ENCODE data around the gene TMEM271.

Gene TMEM271

DNA sequence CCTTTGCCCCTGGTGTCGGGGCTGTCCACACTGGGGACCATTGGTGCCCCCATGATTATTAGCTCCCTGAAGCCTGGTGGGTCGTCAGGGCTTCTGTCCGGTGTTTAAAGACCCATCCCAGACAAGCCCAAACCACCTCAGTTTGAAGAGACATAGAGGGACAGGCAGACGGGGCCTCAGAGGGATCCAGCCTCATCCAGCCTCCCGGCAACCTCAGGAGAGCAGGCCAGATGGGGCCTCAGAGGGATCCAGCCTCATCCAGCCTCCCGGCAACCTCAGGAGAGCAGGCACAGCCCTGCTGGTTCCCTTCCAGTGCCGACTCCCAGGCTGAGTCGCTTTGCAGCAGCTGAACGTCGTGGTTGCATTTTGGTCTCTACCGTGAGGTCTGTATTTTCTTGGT lies 45.0 kb downstream of the TMEM271 start:
- no peak for TF ChIP-seq FOXM1 (IDR thresholded peaks at IDR 0.05; ENCODE audit: borderline replicate concordance, low read depth)
- no peak for TF ChIP-seq RAD21 (IDR thresholded peaks at IDR 0.05; ENCODE audit: low read depth)
- no peak for TF ChIP-seq TEAD4 (IDR thresholded peaks at IDR 0.05)
- no peak for TF ChIP-seq TAF1 (IDR thresholded peaks at IDR 0.05; ENCODE audit: low read depth)
- no peak for TF ChIP-seq CREB1 (IDR thresholded peaks at IDR 0.05; ENCODE audit: low read depth)
- TF ChIP-seq ZBTB7A (IDR thresholded peaks at IDR 0.05; ENCODE audit: low read depth), result no peak
- TF ChIP-seq EGR1 (IDR thresholded peaks at IDR 0.05), result no peak
- TF ChIP-seq, protein P1, sequence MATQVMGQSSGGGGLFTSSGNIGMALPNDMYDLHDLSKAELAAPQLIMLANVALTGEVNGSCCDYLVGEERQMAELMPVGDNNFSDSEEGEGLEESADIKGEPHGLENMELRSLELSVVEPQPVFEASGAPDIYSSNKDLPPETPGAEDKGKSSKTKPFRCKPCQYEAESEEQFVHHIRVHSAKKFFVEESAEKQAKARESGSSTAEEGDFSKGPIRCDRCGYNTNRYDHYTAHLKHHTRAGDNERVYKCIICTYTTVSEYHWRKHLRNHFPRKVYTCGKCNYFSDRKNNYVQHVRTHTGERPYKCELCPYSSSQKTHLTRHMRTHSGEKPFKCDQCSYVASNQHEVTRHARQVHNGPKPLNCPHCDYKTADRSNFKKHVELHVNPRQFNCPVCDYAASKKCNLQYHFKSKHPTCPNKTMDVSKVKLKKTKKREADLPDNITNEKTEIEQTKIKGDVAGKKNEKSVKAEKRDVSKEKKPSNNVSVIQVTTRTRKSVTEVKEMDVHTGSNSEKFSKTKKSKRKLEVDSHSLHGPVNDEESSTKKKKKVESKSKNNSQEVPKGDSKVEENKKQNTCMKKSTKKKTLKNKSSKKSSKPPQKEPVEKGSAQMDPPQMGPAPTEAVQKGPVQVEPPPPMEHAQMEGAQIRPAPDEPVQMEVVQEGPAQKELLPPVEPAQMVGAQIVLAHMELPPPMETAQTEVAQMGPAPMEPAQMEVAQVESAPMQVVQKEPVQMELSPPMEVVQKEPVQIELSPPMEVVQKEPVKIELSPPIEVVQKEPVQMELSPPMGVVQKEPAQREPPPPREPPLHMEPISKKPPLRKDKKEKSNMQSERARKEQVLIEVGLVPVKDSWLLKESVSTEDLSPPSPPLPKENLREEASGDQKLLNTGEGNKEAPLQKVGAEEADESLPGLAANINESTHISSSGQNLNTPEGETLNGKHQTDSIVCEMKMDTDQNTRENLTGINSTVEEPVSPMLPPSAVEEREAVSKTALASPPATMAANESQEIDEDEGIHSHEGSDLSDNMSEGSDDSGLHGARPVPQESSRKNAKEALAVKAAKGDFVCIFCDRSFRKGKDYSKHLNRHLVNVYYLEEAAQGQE (IDR thresholded peaks at IDR 0.05; ENCODE audit: low read depth), result no peak
- no peak for TF ChIP-seq EP300 (IDR thresholded peaks at IDR 0.05; ENCODE audit: borderline replicate concordance)
- TF ChIP-seq CEBPB (IDR thresholded peaks at IDR 0.05), result no peak
- TF ChIP-seq, protein P2, sequence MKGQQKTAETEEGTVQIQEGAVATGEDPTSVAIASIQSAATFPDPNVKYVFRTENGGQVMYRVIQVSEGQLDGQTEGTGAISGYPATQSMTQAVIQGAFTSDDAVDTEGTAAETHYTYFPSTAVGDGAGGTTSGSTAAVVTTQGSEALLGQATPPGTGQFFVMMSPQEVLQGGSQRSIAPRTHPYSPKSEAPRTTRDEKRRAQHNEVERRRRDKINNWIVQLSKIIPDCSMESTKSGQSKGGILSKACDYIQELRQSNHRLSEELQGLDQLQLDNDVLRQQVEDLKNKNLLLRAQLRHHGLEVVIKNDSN (IDR thresholded peaks at IDR 0.05), result no peak
- TF ChIP-seq, protein P3, sequence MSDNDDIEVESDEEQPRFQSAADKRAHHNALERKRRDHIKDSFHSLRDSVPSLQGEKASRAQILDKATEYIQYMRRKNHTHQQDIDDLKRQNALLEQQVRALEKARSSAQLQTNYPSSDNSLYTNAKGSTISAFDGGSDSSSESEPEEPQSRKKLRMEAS (IDR thresholded peaks at IDR 0.05), result no peak
- TF ChIP-seq NFIC (IDR thresholded peaks at IDR 0.05), result no peak
- TF ChIP-seq TCF12 (IDR thresholded peaks at IDR 0.05; ENCODE audit: low read depth), result no peak
- TF ChIP-seq YY1 (IDR thresholded peaks at IDR 0.05; ENCODE audit: low read depth), result no peak

DNA sequence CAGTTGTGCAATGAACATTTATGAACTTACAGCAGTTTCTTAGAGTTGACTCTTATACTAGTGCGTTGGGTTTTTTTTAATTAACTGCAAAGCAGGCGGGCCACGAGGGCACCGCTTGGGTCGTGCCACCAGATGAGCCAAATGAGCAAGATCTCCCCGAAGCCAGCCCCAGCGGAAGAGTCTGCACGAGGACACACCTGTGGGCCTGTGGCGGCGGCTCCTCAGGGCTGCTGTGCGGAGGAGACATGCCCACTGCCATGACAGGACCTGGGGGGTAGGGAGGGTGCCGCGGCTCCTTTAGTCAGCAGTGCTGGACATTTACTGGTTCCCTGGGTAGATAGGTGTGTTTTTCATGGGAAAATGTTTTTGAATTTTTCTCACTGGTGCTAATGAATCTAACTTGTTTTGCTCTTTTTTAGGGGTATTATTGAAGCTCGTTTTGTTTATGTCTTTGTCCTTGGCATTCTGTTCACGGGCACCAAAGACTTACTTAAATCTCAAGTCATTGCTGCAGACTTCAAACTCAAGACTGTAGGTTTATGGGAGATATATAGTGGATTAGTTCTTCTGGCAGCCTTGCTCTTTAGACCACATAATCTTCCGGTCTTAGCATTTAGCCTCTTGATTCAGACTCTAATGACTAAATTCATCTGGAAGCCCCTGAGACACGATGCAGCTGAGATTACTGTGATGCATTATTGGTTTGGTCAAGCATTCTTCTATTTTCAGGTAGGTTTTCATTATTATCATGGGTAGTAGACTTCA lies 45.9 kb downstream of the TMEM271 start:
- TF ChIP-seq NFIC (IDR thresholded peaks at IDR 0.05) (no peak), CREB1 (IDR thresholded peaks at IDR 0.05; ENCODE audit: low read depth) (no peak)

DNA sequence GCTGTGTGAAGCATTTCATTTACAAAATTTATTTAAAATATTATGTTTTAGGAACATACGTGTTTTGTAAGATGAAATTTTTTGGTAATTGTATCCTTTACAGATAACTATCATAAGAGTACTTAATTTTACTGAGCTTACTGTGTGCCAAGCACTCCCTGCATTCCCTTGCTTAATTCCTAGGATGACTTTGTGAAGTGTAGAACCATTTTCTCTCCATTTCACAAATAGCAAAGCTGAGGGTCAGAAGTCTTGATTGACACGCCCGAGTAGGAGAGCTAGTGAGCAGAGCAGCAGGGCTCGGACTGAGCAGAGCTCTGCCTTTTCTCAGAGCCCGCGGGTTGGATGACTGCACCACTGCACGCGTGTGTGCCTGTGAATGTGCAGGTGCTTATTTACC lies 46.5 kb downstream of the TMEM271 start:
- no peak for TF ChIP-seq TAF1 (IDR thresholded peaks at IDR 0.05; ENCODE audit: low read depth)
- TF ChIP-seq EP300 (IDR thresholded peaks at IDR 0.05; ENCODE audit: borderline replicate concordance), result no peak
- TF ChIP-seq EGR1 (IDR thresholded peaks at IDR 0.05), result no peak
- no peak for TF ChIP-seq NFIC (IDR thresholded peaks at IDR 0.05)
- TF ChIP-seq, protein P1 (IDR thresholded peaks at IDR 0.05; ENCODE audit: low read depth), result no peak
- TF ChIP-seq TCF12 (IDR thresholded peaks at IDR 0.05; ENCODE audit: low read depth), result no peak
- TF ChIP-seq ZBTB7A (IDR thresholded peaks at IDR 0.05; ENCODE audit: low read depth), result no peak
- no peak for TF ChIP-seq FOXM1 (IDR thresholded peaks at IDR 0.05; ENCODE audit: borderline replicate concordance, low read depth)
- TF ChIP-seq RAD21 (IDR thresholded peaks at IDR 0.05; ENCODE audit: low read depth), result no peak
- TF ChIP-seq, protein P3 (IDR thresholded peaks at IDR 0.05), result no peak

DNA sequence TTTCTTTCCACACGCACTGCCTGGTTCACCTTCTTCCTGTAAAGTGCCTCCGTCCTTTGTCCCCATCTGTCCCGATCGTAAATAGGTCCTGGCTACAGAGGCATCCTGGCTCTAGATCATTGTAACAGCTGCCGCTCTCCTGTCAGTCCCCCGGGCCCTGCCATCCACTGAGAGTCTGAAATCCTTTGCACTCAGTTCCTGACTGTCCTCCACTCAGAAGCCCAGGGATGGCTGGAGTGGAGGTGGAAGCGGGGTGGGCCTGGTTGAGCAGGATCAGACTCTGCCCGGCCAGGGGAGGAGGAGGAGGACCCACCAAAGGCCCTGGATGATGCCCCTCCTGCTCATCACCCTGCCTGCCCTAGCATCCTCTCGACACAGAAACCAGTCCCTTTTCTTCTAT lies 47.3 kb downstream of the TMEM271 start:
- no peak for TF ChIP-seq NFIC (IDR thresholded peaks at IDR 0.05)
- TF ChIP-seq, protein P1 (IDR thresholded peaks at IDR 0.05; ENCODE audit: low read depth), result no peak
- TF ChIP-seq YY1 (IDR thresholded peaks at IDR 0.05; ENCODE audit: low read depth), result no peak
- TF ChIP-seq CEBPB (IDR thresholded peaks at IDR 0.05), result no peak
- TF ChIP-seq TEAD4 (IDR thresholded peaks at IDR 0.05), result no peak
- TF ChIP-seq, protein P3 (IDR thresholded peaks at IDR 0.05), result no peak
- TF ChIP-seq ZBTB7A (IDR thresholded peaks at IDR 0.05; ENCODE audit: low read depth), result no peak
- no peak for TF ChIP-seq FOXM1 (IDR thresholded peaks at IDR 0.05; ENCODE audit: borderline replicate concordance, low read depth)
- TF ChIP-seq EGR1 (IDR thresholded peaks at IDR 0.05), result no peak
- TF ChIP-seq RAD21 (IDR thresholded peaks at IDR 0.05; ENCODE audit: low read depth), result no peak
- TF ChIP-seq TAF1 (IDR thresholded peaks at IDR 0.05; ENCODE audit: low read depth), result no peak
- TF ChIP-seq TCF12 (IDR thresholded peaks at IDR 0.05; ENCODE audit: low read depth), result no peak
- TF ChIP-seq EP300 (IDR thresholded peaks at IDR 0.05; ENCODE audit: borderline replicate concordance), result no peak
- no peak for TF ChIP-seq CREB1 (IDR thresholded peaks at IDR 0.05; ENCODE audit: low read depth)
- TF ChIP-seq, protein P2 (IDR thresholded peaks at IDR 0.05), result no peak

All from Ishikawa (cell line).